ENCODE data around the gene IL4.
"Not testable (repeated sequence)": the region's sequence is repeated elsewhere in the genome, so short reads cannot be mapped to it uniquely, and the experiment has no call there.

The IL4 gene

GRCh38 chr5:132673939-132674630 is at the start of gene IL4:
Gene IL4 (plus strand): TSS chr5:132673989. CDS start chr5:132674051, 62 bp downstream.
- DNase-seq = no peak

GRCh38 chr5:132627470-132627869 is 46.3 kb upstream of the IL4 start:
- DNase-seq = no peak

- DNase-seq = no peak
Observed at GRCh38 chr5:132628814-132629213, 45.0 kb upstream of the IL4 start.

- no peak for DNase-seq
Observed at GRCh38 chr5:132629230-132629944, 44.4 kb upstream of the IL4 start.

- not testable (repeated sequence) for DNase-seq
Observed at GRCh38 chr5:132633587-132633986, 40.2 kb upstream of the IL4 start.

- no peak for DNase-seq
Observed at GRCh38 chr5:132635873-132636272, 37.9 kb upstream of the IL4 start.

- DNase-seq = no peak
Observed at GRCh38 chr5:132637241-132637640, 36.5 kb upstream of the IL4 start.

- no peak for DNase-seq
Observed at GRCh38 chr5:132639706-132640130, 34.1 kb upstream of the IL4 start.

- DNase-seq = no peak
Observed at GRCh38 chr5:132640613-132641012, 33.2 kb upstream of the IL4 start.

- DNase-seq = no peak
Observed at GRCh38 chr5:132641241-132641723, 32.5 kb upstream of the IL4 start.

GRCh38 chr5:132641841-132642240 is 31.9 kb upstream of the IL4 start:
- no peak for DNase-seq

GRCh38 chr5:132644177-132644576 is 29.6 kb upstream of the IL4 start:
- no peak for DNase-seq

- DNase-seq = no peak
Observed at GRCh38 chr5:132646583-132647266, 27.1 kb upstream of the IL4 start.

- DNase-seq = no peak
Observed at GRCh38 chr5:132647473-132647872, 26.3 kb upstream of the IL4 start.

- DNase-seq = no peak
Observed at GRCh38 chr5:132648355-132648754, 25.4 kb upstream of the IL4 start.

GRCh38 chr5:132651838-132652469 is 21.8 kb upstream of the IL4 start:
- DNase-seq = no peak

- DNase-seq = no peak
Observed at GRCh38 chr5:132653716-132654115, 20.1 kb upstream of the IL4 start.

- no peak for DNase-seq
Observed at GRCh38 chr5:132655821-132656773, 17.7 kb upstream of the IL4 start.

GRCh38 chr5:132656774-132657355 is 16.9 kb upstream of the IL4 start:
- no peak for DNase-seq

GRCh38 chr5:132657676-132658380 is 16.0 kb upstream of the IL4 start, which contains the start of gene IL13:
Gene IL13 (plus strand): TSS chr5:132658173. CDS start chr5:132658187, 14 bp downstream.
- no peak for DNase-seq

Measured in NCI-H2081 (cell line).